ENCODE measurements around the gene APLNR. TPM values are rescaled to one million over a fixed set of nuclear protein-coding genes. Genes with fewer than 3 reads are reported as not detected.

APLNR gene
- total RNA-seq, 2 donors from 2014 or later = 1.8 to 4.3 TPM

GRCh38 chr11:57202281-57202680, 34.8 kb downstream of the APLNR start:
- DNase-seq (ENCODE audit: low spot score) = no peak
- ATAC-seq (ENCODE audit: insufficient number of reproducible peaks, low FRiP score, low read depth) = no peak
- Histone ChIP-seq H3K9me3 (no peaks in the 10 kb centered on the region), H3K36me3 (no peaks in the 10 kb centered on the region), H3K4me1 (ENCODE audit: control insufficient read depth in 1 of 2, low read depth in 2 of 2) (no peaks in the 10 kb centered on the region), H3K4me3 (no peak overlapping the region), H3K27me3 (replicated peaks; ENCODE audit: insufficient read depth) (no peaks in the 10 kb centered on the region), H3K27ac (no peak overlapping the region)
- no peak for TF ChIP-seq CTCF (IDR thresholded peaks at IDR 0.05)

- H3K27me3 ChIP-seq (replicated peaks; ENCODE audit: insufficient read depth) = no peaks in the 10 kb centered on the region
- no peak for TF ChIP-seq CTCF (IDR thresholded peaks at IDR 0.05)
- H3K4me3 ChIP-seq = no peak overlapping the region
- H3K9me3 ChIP-seq = no peaks in the 10 kb centered on the region
- no peaks in the 10 kb centered on the region for H3K4me1 ChIP-seq (ENCODE audit: control insufficient read depth in 1 of 2, low read depth in 2 of 2)
- no peak overlapping the region for H3K27ac ChIP-seq
- DNase-seq (ENCODE audit: low spot score) = no peak
- ATAC-seq (ENCODE audit: insufficient number of reproducible peaks, low FRiP score, low read depth) = no peak
- no peaks in the 10 kb centered on the region for H3K36me3 ChIP-seq
Observed at GRCh38 chr11:57200917-57201316, 36.1 kb downstream of the APLNR start.

GRCh38 chr11:57199330-57199729, 37.7 kb downstream of the APLNR start:
- no peaks in the 10 kb centered on the region for H3K27me3 ChIP-seq (replicated peaks; ENCODE audit: insufficient read depth)
- ATAC-seq (ENCODE audit: insufficient number of reproducible peaks, low FRiP score, low read depth) (no peak), DNase-seq (ENCODE audit: low spot score) (no peak)
- H3K27ac ChIP-seq = no peak overlapping the region
- no peaks in the 10 kb centered on the region for H3K4me1 ChIP-seq (ENCODE audit: control insufficient read depth in 1 of 2, low read depth in 2 of 2)
- TF ChIP-seq CTCF (IDR thresholded peaks at IDR 0.05) = no peak
- H3K9me3 ChIP-seq = no peaks in the 10 kb centered on the region
- no peaks in the 10 kb centered on the region for H3K36me3 ChIP-seq
- H3K4me3 ChIP-seq = no peak overlapping the region

GRCh38 chr11:57197762-57198161, 39.3 kb downstream of the APLNR start:
- no peak for ATAC-seq (ENCODE audit: insufficient number of reproducible peaks, low FRiP score, low read depth)

GRCh38 chr11:57196596-57196995, 40.5 kb downstream of the APLNR start:
- Histone ChIP-seq H3K9me3 (no peaks in the 10 kb centered on the region), H3K4me1 (ENCODE audit: control insufficient read depth in 1 of 2, low read depth in 2 of 2) (no peaks in the 10 kb centered on the region), H3K36me3 (no peaks in the 10 kb centered on the region), H3K27ac (no peak overlapping the region), H3K27me3 (replicated peaks; ENCODE audit: insufficient read depth) (no peaks in the 10 kb centered on the region), H3K4me3 (no peak overlapping the region)
- no peak for TF ChIP-seq CTCF (IDR thresholded peaks at IDR 0.05)
- no peak for ATAC-seq (ENCODE audit: insufficient number of reproducible peaks, low FRiP score, low read depth)
- no peak for DNase-seq (ENCODE audit: low spot score)

More at GRCh38 chr11:57197762-57198161, 39.3 kb downstream of the APLNR start:
- Histone ChIP-seq H3K9me3 (no peaks in the 10 kb centered on the region), H3K27me3 (replicated peaks; ENCODE audit: insufficient read depth) (no peaks in the 10 kb centered on the region), H3K4me3 (no peak overlapping the region), H3K36me3 (no peaks in the 10 kb centered on the region), H3K4me1 (ENCODE audit: control insufficient read depth in 1 of 2, low read depth in 2 of 2) (no peaks in the 10 kb centered on the region), H3K27ac (no peak overlapping the region)
- DNase-seq (ENCODE audit: low spot score) = no peak
- TF ChIP-seq CTCF (IDR thresholded peaks at IDR 0.05) = no peak

Data from thoracic aorta (tissue), 2 donors.